ENCODE measurements around the gene FAM20C. TPM values are rescaled to one million over a fixed set of nuclear protein-coding genes. Genes with fewer than 3 reads are reported as not detected.

FAM20C gene
- total and polyA plus RNA-seq, 4 donors = 17.3 to 86.9 (median 45.9) TPM

- Histone ChIP-seq H3K27me3 (ENCODE audit: control insufficient read depth in 3 of 3, insufficient read depth in 3 of 3, low read length in 2 of 3) (peaks cover 0 to 4% (median 0%) of the 10 kb centered on the region in 3 donors), H3K9me3 (ENCODE audit: control insufficient read depth in 4 of 4, insufficient read depth in 3 of 4, low read length in 3 of 4) (no peaks in the 10 kb centered on the region), H3K27ac (ENCODE audit: low read depth in 1 of 2, low read length in 1 of 2) (peak overlapping the region; percentile 22 to 73), H3K36me3 (ENCODE audit: control insufficient read depth in 4 of 4, insufficient read depth in 4 of 4, low read length in 4 of 4) (peaks cover 0 to 8% (median under 1%) of the 10 kb centered on the region in 4 donors), H3K4me1 (ENCODE audit: control insufficient read depth in 5 of 5, insufficient read depth in 5 of 5, low read length in 5 of 5) (peaks cover 0 to 40% (median 27%) of the 10 kb centered on the region in 5 donors), H3K4me3 (no peak overlapping the region), H3K9ac (ENCODE audit: insufficient read depth in 1 of 2, low read length in 2 of 2) (no peak overlapping the region)
- DNase-seq (peak; percentile 32 to 47 (median 38)), ATAC-seq (ENCODE audit: insufficient read depth, low FRiP score) (no peak)
- TF ChIP-seq CTCF (IDR thresholded peaks at IDR 0.05; ENCODE audit: control extremely low read depth, extremely low read depth) = no peak
- WGBS, 2 donors = 51 to 75% methylated on average over 33 of the region's 33 CpGs
Measured at GRCh38 chr7:234051-234707, 41.8 kb downstream of the FAM20C start.

- Histone ChIP-seq H3K27me3 (ENCODE audit: control insufficient read depth in 3 of 3, insufficient read depth in 3 of 3, low read length in 2 of 3) (peaks cover 0 to 4% (median 0%) of the 10 kb centered on the region in 3 donors), H3K9ac (ENCODE audit: insufficient read depth in 1 of 2, low read length in 2 of 2) (no peak overlapping the region), H3K36me3 (ENCODE audit: control insufficient read depth in 4 of 4, insufficient read depth in 4 of 4, low read length in 4 of 4) (peaks cover 0 to 8% (median under 1%) of the 10 kb centered on the region in 4 donors), H3K9me3 (ENCODE audit: control insufficient read depth in 4 of 4, insufficient read depth in 3 of 4, low read length in 3 of 4) (no peaks in the 10 kb centered on the region), H3K4me3 (no peak overlapping the region), H3K27ac (ENCODE audit: low read depth in 1 of 2, low read length in 1 of 2) (peak overlapping the region in 1 of 2 donors; percentile 73), H3K4me1 (ENCODE audit: control insufficient read depth in 5 of 5, insufficient read depth in 5 of 5, low read length in 5 of 5) (peaks cover 0 to 36% (median 23%) of the 10 kb centered on the region in 5 donors)
- TF ChIP-seq CTCF (IDR thresholded peaks at IDR 0.05; ENCODE audit: control extremely low read depth, extremely low read depth) = no peak
- DNase-seq (peak; percentile 69 to 77 (median 71)), ATAC-seq (ENCODE audit: insufficient read depth, low FRiP score) (peak; percentile 64)
- WGBS, 2 donors = 40 to 70% methylated on average over 28 of the region's 28 CpGs
Measured at GRCh38 chr7:234708-235553, 42.6 kb downstream of the FAM20C start.

- peaks cover 0 to 36% (median 23%) of the 10 kb centered on the region in 5 donors for H3K4me1 ChIP-seq (ENCODE audit: control insufficient read depth in 5 of 5, insufficient read depth in 5 of 5, low read length in 5 of 5)
- no peaks in the 10 kb centered on the region for H3K9me3 ChIP-seq (ENCODE audit: control insufficient read depth in 4 of 4, insufficient read depth in 3 of 4, low read length in 3 of 4)
- peak overlapping the region in 1 of 2 donors; percentile 73 for H3K27ac ChIP-seq (ENCODE audit: low read depth in 1 of 2, low read length in 1 of 2)
- TF ChIP-seq CTCF (IDR thresholded peaks at IDR 0.05; ENCODE audit: control extremely low read depth, extremely low read depth) = no peak
- DNase-seq (peak in 2 of 3 donors; percentile 37 to 40), ATAC-seq (ENCODE audit: insufficient read depth, low FRiP score) (no peak)
- 64 to 77% methylated on average over 33 to 34 of the region's 34 CpGs for WGBS, 2 donors
- H3K27me3 ChIP-seq (ENCODE audit: control insufficient read depth in 3 of 3, insufficient read depth in 3 of 3, low read length in 2 of 3) = peaks cover 0 to 4% (median 0%) of the 10 kb centered on the region in 3 donors
- H3K9ac ChIP-seq (ENCODE audit: insufficient read depth in 1 of 2, low read length in 2 of 2) = no peak overlapping the region
- H3K36me3 ChIP-seq (ENCODE audit: control insufficient read depth in 4 of 4, insufficient read depth in 4 of 4, low read length in 4 of 4) = peaks cover 0 to 8% (median under 1%) of the 10 kb centered on the region in 4 donors
- H3K4me3 ChIP-seq = no peak overlapping the region
Measured at GRCh38 chr7:235576-236395, 43.4 kb downstream of the FAM20C start.
